Measurements from ENCODE around the gene MRPL11.
A peak's percentile ranks its signal among the peaks of the same experiment; 100 is the strongest.

MRPL11 gene

GRCh38 chr11:66438504-66439466, at the start of gene MRPL11:
Gene MRPL11 (minus strand): TSS chr11:66438848. CDS start chr11:66438754, 94 bp downstream.
- DNase-seq = peak; percentile 96

- no peak for DNase-seq
These were observed 46.2 kb upstream of the MRPL11 start for GRCh38 chr11:66484806-66485380.

GRCh38 chr11:66480117-66480938, 41.7 kb upstream of the MRPL11 start, which contains the start of gene DPP3:
Gene DPP3 (plus strand): TSS chr11:66480434. CDS start chr11:66482201, 1,767 bp downstream.
- DNase-seq = peak; percentile 98

- peak; percentile 82 for DNase-seq
These were observed 40.9 kb upstream of the MRPL11 start for GRCh38 chr11:66479394-66480116.

GRCh38 chr11:66478729-66479393, 40.2 kb upstream of the MRPL11 start:
- no peak for DNase-seq

GRCh38 chr11:66477263-66478201, 38.9 kb upstream of the MRPL11 start:
- no peak for DNase-seq

GRCh38 chr11:66476841-66477251, 38.2 kb upstream of the MRPL11 start:
- DNase-seq = no peak

- no peak for DNase-seq
These were observed 37.7 kb upstream of the MRPL11 start for GRCh38 chr11:66476173-66476840.

- no peak for DNase-seq
These were observed 36.9 kb upstream of the MRPL11 start for GRCh38 chr11:66475349-66476172.

GRCh38 chr11:66473608-66474515, 35.2 kb upstream of the MRPL11 start:
- DNase-seq = no peak

GRCh38 chr11:66473167-66473566, 34.5 kb upstream of the MRPL11 start:
- DNase-seq = no peak

- DNase-seq = no peak
These were observed 33.4 kb upstream of the MRPL11 start for GRCh38 chr11:66472054-66472453.

- no peak for DNase-seq
These were observed 32.5 kb upstream of the MRPL11 start for GRCh38 chr11:66471142-66471541.

- no peak for DNase-seq
These were observed 31.4 kb upstream of the MRPL11 start for GRCh38 chr11:66470015-66470414.

GRCh38 chr11:66469441-66469840, 30.8 kb upstream of the MRPL11 start:
- DNase-seq = no peak

- DNase-seq = no peak
These were observed 30.0 kb upstream of the MRPL11 start for GRCh38 chr11:66468691-66469090.

- no peak for DNase-seq
These were observed 29.1 kb upstream of the MRPL11 start for GRCh38 chr11:66467756-66468155.

- DNase-seq = no peak
These were observed 28.5 kb upstream of the MRPL11 start for GRCh38 chr11:66467034-66467659.
